Islet of Langerhans (tissue), 1 donor: ENCODE results near the gene AAK1.
"Not testable (repeated sequence)": the region's sequence is repeated elsewhere in the genome, so short reads cannot be mapped to it uniquely, and the experiment has no call there.

ENCODE experiments used
- FAIRE-seq: peaks from one replicate; lab custom pipeline; 2011; peaks lifted over from hg19 to GRCh38; lab: Jason Lieb, UNC

The AAK1 gene

DNA sequence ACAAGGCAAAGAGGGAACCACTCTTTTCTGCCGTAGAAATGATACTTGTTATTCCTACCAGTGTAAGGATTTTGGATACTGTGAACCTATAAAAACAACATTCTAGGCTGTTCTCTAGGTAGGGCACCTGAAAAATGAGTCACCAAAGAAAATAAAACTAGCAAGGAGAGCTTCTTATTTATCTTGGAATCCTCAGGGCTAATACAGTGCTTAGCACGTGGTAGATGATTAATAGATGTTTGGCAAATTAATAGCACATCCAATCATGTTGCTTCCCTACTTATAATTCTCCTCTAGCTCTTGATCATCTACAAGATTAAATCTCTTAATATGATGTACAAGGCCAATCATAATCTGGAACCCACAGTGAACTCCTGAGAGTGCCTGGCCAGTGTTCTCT lies 73.1 kb downstream of the AAK1 start:
- no peak for FAIRE-seq

- FAIRE-seq = no peak
Measured at GRCh38 chr2:69567909-69568300, 75.6 kb downstream of the AAK1 start.

GRCh38 chr2:69567157-69567908 lies 76.2 kb downstream of the AAK1 start:
- no peak for FAIRE-seq

GRCh38 chr2:69566669-69567068 lies 76.9 kb downstream of the AAK1 start:
- FAIRE-seq = no peak

DNA sequence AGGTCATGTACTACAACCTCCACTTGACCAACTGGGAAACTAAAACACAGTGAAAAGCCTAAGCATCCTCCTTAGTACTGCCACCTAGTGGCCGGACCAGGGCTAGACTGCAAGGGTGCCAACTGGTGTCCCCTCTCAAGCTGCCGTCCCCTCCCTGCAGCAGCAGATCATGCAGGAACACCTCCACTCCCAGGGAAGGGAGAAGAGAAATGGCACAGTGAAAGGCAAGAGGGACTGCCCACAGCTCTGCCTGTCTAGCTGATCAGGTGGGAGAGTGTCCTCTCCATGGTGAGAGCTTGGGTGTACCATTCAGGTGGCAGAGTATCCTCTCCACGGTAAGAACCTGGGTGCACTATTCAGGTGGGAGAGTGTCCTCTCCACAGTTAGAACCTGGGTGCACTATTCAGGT lies 78.1 kb downstream of the AAK1 start:
- FAIRE-seq = no peak

GRCh38 chr2:69564604-69565003 lies 78.9 kb downstream of the AAK1 start:
- FAIRE-seq = no peak

DNA sequence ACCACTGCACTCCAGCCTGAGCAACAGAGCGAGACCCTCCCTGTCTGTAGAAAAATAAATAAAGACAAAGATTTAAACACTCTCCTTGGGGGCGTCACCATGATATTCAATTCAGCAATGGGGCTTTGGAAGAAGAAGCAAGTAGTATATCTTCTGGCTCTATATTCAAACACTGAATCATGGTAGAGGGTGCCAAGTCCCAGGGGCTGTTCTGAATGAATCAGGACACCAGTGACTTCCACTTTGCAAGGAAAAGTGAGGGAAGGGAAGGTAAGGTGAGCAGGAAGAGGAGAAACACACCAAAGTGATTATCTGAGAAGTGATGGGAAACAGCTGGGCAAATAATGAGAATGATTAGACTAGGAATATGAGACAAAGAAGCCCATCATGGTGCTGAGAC lies 80.5 kb downstream of the AAK1 start:
- no peak for FAIRE-seq

DNA sequence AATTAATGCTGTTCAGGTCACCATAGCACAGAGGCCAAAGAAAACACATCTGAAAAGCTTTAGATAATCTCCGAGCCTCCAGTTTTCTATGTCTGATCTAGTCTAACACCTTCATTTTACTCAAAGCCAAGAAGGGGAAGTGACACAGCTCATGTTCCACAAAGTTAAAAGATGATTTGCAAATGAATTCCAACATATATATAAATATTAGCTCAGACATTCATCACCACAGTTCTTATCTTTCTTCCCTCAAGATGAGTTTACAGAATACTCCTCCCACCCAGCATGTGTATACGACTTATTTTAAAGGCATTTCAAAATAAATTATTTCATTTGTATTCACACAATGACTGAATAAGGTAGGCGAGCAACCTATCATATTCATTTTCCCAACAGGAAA lies 82.4 kb downstream of the AAK1 start:
- no peak for FAIRE-seq

DNA sequence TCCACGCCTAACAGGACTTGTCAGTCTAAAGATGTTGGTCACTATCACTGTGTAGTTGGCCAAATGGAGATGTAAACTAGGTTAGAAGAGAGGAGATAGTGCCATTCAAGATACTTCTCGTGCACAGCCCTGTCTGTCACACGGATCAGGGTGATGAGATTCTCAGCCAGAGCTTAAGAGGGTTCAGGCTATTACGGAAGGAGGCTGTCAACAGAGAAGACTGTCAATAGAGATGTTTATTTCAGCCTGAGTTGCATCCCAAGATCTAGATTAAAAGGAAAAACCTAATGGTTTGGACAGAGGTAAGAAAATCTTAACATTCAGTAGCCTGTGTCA lies 83.4 kb downstream of the AAK1 start:
- no peak for FAIRE-seq

DNA sequence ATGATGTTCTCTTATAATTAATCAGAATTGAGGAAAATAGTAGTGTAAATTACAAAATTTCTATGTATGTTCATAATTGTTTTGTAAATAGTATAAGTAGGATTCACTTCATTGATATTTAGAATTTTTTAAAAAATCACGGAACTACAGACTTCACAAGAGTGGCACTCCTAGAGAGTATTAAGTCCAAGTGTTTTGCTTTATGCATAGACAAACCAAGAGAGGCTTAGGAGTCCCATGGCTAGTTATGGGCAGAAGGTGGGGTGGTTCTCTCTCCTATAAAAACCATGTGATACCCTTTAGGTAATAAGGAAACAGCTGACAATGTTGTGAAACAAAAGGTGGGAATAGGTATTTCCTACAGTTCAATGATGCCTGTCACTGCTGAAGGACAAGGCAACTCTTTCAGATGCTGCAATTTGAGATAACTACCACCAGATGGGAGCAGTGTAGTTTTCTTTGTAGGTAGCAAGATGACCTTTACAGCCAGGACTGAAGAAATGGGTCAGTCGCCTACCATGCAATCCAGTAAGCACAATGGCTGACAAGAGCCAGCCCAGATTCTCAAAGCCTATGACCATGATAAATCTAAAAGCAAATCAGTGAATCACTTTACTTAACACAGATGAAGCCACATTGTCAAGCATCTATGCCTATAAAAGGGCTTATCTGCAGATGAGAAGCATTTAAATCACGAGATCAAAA lies 83.9 kb downstream of the AAK1 start:
- no peak for FAIRE-seq

DNA sequence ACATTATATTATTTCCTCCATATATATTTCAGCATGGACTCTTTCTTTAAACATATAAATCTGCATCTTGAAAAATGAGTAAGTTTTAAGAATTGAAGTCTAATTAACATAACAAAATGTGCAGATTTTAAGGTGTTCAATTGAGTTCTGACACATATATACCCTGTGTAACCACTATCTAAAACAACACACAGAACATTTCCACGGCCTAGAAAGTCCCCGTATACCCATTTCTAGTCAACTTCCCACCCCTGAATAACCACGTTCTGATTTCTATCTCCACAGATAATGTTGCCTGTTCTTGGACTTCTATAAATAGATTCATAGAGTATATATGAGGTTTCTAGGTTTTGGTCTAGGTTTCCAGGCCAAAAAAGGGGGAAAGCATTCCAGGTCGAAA lies 87.5 kb downstream of the AAK1 start:
- FAIRE-seq = no peak

- FAIRE-seq = no peak
Measured at GRCh38 chr2:69554981-69555380, 88.6 kb downstream of the AAK1 start.

DNA sequence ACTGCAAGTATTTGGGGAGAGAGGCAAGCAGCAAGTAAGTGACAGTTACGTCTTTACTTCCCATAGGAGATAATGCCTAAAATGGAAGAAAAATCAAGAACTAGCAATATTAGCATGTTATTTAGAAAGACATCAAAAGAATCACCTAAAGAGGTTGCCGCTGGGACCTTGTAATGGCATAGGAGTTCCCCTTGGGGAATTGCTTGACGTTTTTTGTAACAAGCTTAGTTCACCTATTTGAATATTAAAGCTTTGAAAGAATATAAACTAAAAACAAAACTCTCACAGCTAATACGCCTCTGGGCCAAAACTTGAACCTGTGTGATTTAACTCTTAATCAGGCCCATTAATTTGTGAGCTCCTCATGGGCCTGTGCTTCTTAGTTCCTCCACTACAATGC lies 89.0 kb downstream of the AAK1 start:
- FAIRE-seq = no peak

DNA sequence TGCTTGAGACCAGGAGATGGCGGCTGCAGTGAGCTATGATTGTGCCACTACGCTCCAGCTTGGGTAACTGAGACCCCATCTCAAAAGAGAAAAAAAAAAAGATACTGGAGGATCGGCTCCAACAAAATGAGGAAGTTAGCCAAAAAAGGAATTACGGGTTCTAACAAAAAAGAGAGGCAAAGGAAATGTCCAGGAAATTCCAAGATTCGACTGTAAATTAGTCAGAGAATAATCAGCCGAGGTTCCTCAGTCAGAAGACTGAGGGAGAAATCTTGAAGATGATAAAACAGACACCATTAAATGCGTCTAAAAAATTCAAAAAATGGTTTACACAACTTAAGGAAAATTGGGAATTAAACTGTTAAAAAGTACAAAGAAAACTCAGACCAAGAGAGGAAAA lies 89.5 kb downstream of the AAK1 start:
- no peak for FAIRE-seq

GRCh38 chr2:69550511-69550910 lies 93.0 kb downstream of the AAK1 start:
- not testable (repeated sequence) for FAIRE-seq

DNA sequence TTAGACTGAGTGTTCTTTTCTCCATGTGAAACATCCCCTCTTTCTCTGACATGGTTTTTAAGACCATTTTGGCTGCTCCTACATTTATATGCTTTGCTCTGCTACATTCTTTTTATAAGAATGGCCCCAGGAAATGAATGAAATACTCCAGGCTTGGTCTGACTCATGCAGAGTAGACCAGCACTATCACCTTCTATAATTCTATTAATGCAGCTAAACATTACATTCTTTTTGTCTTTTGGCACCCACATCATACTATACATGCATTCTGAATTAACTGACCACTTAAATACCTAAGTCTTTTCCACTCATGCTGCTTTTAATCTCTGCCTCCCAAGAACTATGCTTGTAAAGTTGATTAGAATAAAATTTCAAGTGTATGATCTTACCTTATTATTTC lies 94.1 kb downstream of the AAK1 start:
- no peak for FAIRE-seq

DNA sequence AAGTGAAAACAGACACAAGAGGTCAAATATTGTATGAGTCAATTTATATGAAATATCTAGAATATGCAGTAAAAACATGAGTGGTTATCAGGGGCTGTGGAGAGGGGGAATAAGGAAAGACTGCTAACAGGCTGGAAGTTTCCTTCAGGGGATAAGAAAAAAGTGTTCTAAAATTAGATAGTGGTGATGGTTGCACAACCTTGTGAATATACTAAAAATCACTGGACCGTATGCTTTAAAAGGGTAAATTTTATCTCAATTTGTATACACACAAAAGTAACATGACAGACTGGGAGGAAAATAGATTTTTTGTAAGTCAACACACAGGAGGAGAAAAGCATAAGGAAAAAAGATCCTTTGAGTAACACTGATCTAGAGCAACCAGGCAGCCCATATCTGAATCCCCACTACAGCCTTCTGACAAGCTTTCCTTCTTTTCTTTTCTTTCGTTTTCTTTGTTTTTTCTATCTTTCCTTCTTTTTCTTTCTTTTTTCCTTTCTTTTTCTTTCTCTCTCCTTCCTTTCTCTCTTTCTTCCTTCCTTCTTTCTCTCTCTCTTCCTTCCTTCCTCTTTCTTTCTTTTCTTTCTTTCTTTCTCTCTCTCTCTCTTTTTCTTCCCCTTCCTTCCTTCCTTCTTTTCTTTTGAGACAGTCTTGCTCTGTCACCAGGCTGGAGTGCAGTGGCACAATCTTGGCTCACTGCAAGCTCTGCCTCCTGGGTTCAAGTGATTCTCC lies 95.4 kb downstream of the AAK1 start:
- FAIRE-seq = peak; percentile 51

DNA sequence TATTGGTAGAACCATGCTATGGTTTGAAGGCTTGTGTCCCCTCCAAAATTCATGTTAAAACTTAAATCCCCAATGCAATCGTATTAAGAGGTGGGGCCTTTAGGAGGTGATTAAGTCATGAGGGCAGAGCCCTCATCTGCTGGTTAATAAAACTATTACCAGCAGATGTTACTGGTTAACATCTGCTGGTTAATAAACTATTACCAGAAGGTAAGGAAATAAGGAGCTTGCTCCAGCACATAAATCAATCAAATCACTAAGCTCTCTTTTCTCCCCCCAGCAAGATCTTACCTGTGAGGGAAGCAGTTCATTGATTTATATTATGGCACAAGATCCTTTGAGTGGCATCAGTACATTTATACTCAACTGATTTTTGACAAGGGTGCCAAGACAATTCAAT lies 96.9 kb downstream of the AAK1 start:
- FAIRE-seq = no peak

- FAIRE-seq = no peak
Measured at GRCh38 chr2:69545477-69545932, 98.0 kb downstream of the AAK1 start.

GRCh38 chr2:69544951-69545350 lies 98.6 kb downstream of the AAK1 start:
- no peak for FAIRE-seq

- FAIRE-seq = no peak
Measured at GRCh38 chr2:69539549-69539908, 104.0 kb downstream of the AAK1 start.

DNA sequence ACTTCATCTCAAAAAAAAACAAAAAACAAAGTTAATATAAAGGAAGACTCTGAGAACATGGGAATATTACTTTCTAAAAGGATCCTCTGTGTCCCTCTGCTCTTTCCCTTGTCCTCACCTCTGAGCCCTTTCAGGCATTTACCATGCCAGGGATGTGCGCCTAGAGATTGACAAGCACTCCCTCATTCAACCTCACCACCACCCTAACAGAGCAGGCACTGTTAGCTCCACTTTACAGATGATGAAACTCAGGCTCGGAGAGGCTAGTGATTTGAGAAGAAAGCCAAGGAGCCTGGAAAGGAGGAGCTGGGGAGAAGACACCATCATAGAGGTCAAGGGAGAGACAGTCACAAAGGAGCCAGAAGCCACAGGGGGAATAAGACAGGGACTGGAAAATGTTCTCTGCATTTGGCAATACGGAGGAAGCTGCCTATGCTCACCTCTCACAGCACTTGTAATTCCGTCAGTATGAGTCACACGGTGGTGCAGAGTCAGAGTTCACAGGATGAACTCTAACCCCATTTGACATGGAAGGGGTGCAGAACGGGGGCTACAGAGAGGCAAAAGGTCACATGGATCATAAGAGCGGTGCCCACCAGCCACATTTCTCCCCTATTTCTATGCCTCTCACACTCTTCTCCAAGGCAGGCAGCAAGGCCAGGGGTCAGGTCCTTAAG lies 104.5 kb downstream of the AAK1 start:
- no peak for FAIRE-seq

DNA sequence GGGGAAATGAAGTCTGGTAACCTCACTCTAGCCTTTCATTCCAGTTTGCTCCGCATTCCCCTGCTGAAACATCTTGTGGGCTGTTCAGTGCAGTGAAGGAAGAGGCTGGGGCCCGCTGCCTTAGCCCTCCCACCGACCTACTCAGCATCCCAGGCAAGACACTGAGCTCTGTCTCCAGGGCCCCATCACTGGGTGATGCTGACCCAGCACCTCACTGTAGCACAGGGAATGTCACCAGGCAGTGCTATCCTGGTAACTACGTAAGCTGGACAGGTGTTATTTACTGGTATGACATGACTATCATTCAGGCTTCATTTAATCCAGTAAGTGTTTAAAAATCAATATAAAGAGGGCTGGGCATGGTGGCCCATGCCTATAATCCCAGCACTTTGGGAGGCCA lies 105.3 kb downstream of the AAK1 start:
- FAIRE-seq = no peak
